SKM-1 (cell line): ENCODE results near the gene SF3A1.
A peak's percentile ranks its signal among the peaks of the same experiment; 100 is the strongest.

Source experiments
- DNase-seq: peaks from one replicate; lab custom pipeline; 2025; ENCODE audit not compliant: unreplicated experiment; lab: John Stamatoyannopoulos, UW

The SF3A1 gene

GRCh38 chr22:30305906-30306626, 50.6 kb downstream of the SF3A1 start:
- peak; percentile 48 for DNase-seq

- peak; percentile 88 for DNase-seq
Measured at GRCh38 chr22:30305519-30305905, 51.2 kb downstream of the SF3A1 start.

- no peak for DNase-seq
Measured at GRCh38 chr22:30304495-30305244, 52.0 kb downstream of the SF3A1 start.

- no peak for DNase-seq
Measured at GRCh38 chr22:30302810-30303138, 53.9 kb downstream of the SF3A1 start.

GRCh38 chr22:30301995-30302809, 54.5 kb downstream of the SF3A1 start:
- DNase-seq: peak; percentile 62

GRCh38 chr22:30299322-30299721, 57.4 kb downstream of the SF3A1 start:
- DNase-seq: no peak

GRCh38 chr22:30297991-30298701, 58.5 kb downstream of the SF3A1 start:
- no peak for DNase-seq

- DNase-seq: no peak
Measured at GRCh38 chr22:30297276-30297990, 59.3 kb downstream of the SF3A1 start.

- DNase-seq: no peak
Measured at GRCh38 chr22:30296833-30297232, 59.9 kb downstream of the SF3A1 start.

GRCh38 chr22:30296324-30296723, 60.4 kb downstream of the SF3A1 start:
- no peak for DNase-seq

- no peak for DNase-seq
Measured at GRCh38 chr22:30295576-30295975, 61.1 kb downstream of the SF3A1 start.

GRCh38 chr22:30294830-30295229, 61.9 kb downstream of the SF3A1 start:
- no peak for DNase-seq

GRCh38 chr22:30294066-30294465, 62.6 kb downstream of the SF3A1 start:
- no peak for DNase-seq

GRCh38 chr22:30293026-30293425, 63.7 kb downstream of the SF3A1 start:
- no peak for DNase-seq

GRCh38 chr22:30292069-30292970, 64.4 kb downstream of the SF3A1 start:
- no peak for DNase-seq

- no peak for DNase-seq
Measured at GRCh38 chr22:30291058-30291892, 65.4 kb downstream of the SF3A1 start.

- DNase-seq: no peak
Measured at GRCh38 chr22:30290342-30291057, 66.2 kb downstream of the SF3A1 start.

- DNase-seq: no peak
Measured at GRCh38 chr22:30289980-30290313, 66.7 kb downstream of the SF3A1 start.
